Keratinocyte (primary cell): ENCODE results near the gene LRRC28.

Experiments
- CTCF ChIP-seq, 3 experiments: IDR thresholded peaks in 1 of 3; conservative IDR thresholded peaks in 1 of 3; optimal IDR thresholded peaks in 1 of 3; 2 replicates in 2 of 3; 3 replicates in 1 of 3; pipeline versions ENCODE3 to v1.5.1; 2011; ENCODE audit warnings: low read length in 3 of 3, mild to moderate bottlenecking in 3 of 3, moderate library complexity in 2 of 3, control low read depth in 1 of 3, inconsistent platforms in 1 of 3; ENCODE audit not compliant: insufficient read depth in 2 of 3; ENCODE audit errors: extremely low read depth in 1 of 3
- EZH2 ChIP-seq: IDR thresholded peaks from one replicate; pipeline ENCODE4 v1.6.1; 2012; ENCODE audit warnings: inconsistent platforms, mild to moderate bottlenecking, low read length, moderate library complexity

- TF ChIP-seq CTCF (optimal IDR thresholded peaks at IDR 0.05 in 1 of 3, IDR thresholded peaks at IDR 0.05 in 1 of 3, conservative IDR thresholded peaks at IDR 0.05 in 1 of 3; ENCODE audit: extremely low read depth in 1 of 3, insufficient read depth in 2 of 3, low read length in 3 of 3) (no peak), EZH2 (no peak)
These were observed 45.1 kb downstream of the LRRC28 start for GRCh38 chr15:99296386-99296785.
